H9 (cell line): ENCODE measurements around the gene SRF. TPM values are rescaled to one million over a fixed set of nuclear protein-coding genes. Genes with fewer than 3 reads are reported as not detected.

Source experiments
- DNase-seq: peaks from one replicate; pipeline ENCODE4 v3.0.0-alpha.2; 2017
- H2AFZ ChIP-seq: one replicate; pipeline ENCODE4 v1.6.1; 2013; ENCODE audit warnings: mild to moderate bottlenecking, low read length, control low read depth, moderate library complexity
- H2AK5ac ChIP-seq: 2 replicates; pipeline ENCODE4 v1.6.1; 2013; ENCODE audit warnings: low read length, control low read depth, mixed read lengths; ENCODE audit not compliant: insufficient read length
- H2BK120ac ChIP-seq: one replicate; pipeline ENCODE4 v1.6.1; 2013; ENCODE audit warnings: low read depth, mild to moderate bottlenecking, low read length, control low read depth, inconsistent platforms; ENCODE audit not compliant: poor library complexity, severe bottlenecking
- H2BK12ac ChIP-seq: 2 replicates; pipeline ENCODE4 v1.6.1; 2013; ENCODE audit warnings: low read length, control low read depth, mixed read lengths, low read depth; ENCODE audit not compliant: insufficient read length
- H2BK15ac ChIP-seq: 2 replicates; pipeline ENCODE4 v1.6.1; 2013; ENCODE audit warnings: low read depth, low read length, control low read depth
- H2BK20ac ChIP-seq: one replicate; pipeline ENCODE4 v1.6.1; 2013; ENCODE audit warnings: low read depth, mild to moderate bottlenecking, low read length, control low read depth, inconsistent platforms; ENCODE audit not compliant: poor library complexity, severe bottlenecking
- H2BK5ac ChIP-seq: 2 replicates; pipeline ENCODE4 v1.6.1; 2013; ENCODE audit warnings: low read length, control low read depth, mixed read lengths; ENCODE audit not compliant: insufficient read length
- H3K14ac ChIP-seq: 2 replicates; pipeline ENCODE4 v1.6.1; 2013; ENCODE audit warnings: low read length, control low read depth; ENCODE audit not compliant: insufficient read depth
- H3K18ac ChIP-seq: 2 replicates; pipeline ENCODE4 v1.6.1; 2013; ENCODE audit warnings: low read depth, mild to moderate bottlenecking, mixed read lengths, low read length, control low read depth; ENCODE audit not compliant: insufficient read length
- H3K23ac ChIP-seq: 2 replicates; pipeline ENCODE4 v1.6.1; 2013; ENCODE audit warnings: low read length, control low read depth, mixed read lengths, low read depth; ENCODE audit not compliant: insufficient read length
- H3K23me2 ChIP-seq: 2 replicates; pipeline ENCODE4 v1.6.1; 2013; ENCODE audit warnings: low read depth, mild to moderate bottlenecking, mixed read lengths, low read length, control low read depth; ENCODE audit not compliant: insufficient read length, poor library complexity, severe bottlenecking
- H3K27ac ChIP-seq: 2 replicates; pipeline ENCODE4 v1.5.1; 2013; ENCODE audit warnings: low read length, control low read depth, mixed read lengths, low read depth; ENCODE audit not compliant: insufficient read length
- H3K27me3 ChIP-seq: 2 replicates; pipeline ENCODE4 v1.6.1; 2013; ENCODE audit warnings: low read length, control low read depth, inconsistent platforms; ENCODE audit not compliant: insufficient read depth
- H3K4ac ChIP-seq: 2 replicates; pipeline ENCODE4 v1.6.1; 2013; ENCODE audit warnings: low read depth, mild to moderate bottlenecking, control low read depth, inconsistent platforms, low read length, moderate library complexity
- H3K4me1 ChIP-seq: 2 replicates; pipeline ENCODE4 v1.6.1; 2013; ENCODE audit warnings: low read length, control low read depth, inconsistent platforms; ENCODE audit not compliant: insufficient read depth
- H3K4me2 ChIP-seq: 2 replicates; pipeline ENCODE4 v1.6.1; 2013; ENCODE audit warnings: low read length, control low read depth, mixed read lengths; ENCODE audit not compliant: insufficient read length, insufficient read depth
- H3K56ac ChIP-seq: 2 replicates; pipeline ENCODE4 v1.6.1; 2013; ENCODE audit warnings: low read depth, mild to moderate bottlenecking, mixed read lengths, low read length, control low read depth; ENCODE audit not compliant: insufficient read length
- H3K79me1 ChIP-seq: 2 replicates; pipeline ENCODE4 v1.6.1; 2013; ENCODE audit warnings: low read depth, mild to moderate bottlenecking, moderate library complexity, low read length, control low read depth, inconsistent platforms; ENCODE audit not compliant: insufficient read depth, poor library complexity, severe bottlenecking
- H3K79me2 ChIP-seq: 2 replicates; pipeline ENCODE4 v1.6.1; 2013; ENCODE audit warnings: low read length, control low read depth, inconsistent platforms; ENCODE audit not compliant: insufficient read depth
- H3K9ac ChIP-seq: 2 replicates; pipeline ENCODE4 v1.6.1; 2013; ENCODE audit warnings: low read length, control low read depth, mixed read lengths; ENCODE audit not compliant: insufficient read length; ENCODE audit errors: extremely low read depth
- H3K9me3 ChIP-seq: one replicate; pipeline ENCODE4 v1.6.1; 2013; ENCODE audit warnings: low read depth, low read length, inconsistent platforms; ENCODE audit not compliant: control insufficient read depth
- H3T11ph ChIP-seq: one replicate; pipeline ENCODE4 v1.6.1; 2013; ENCODE audit warnings: mild to moderate bottlenecking, low read length, control low read depth, inconsistent platforms
- H4K20me1 ChIP-seq: one replicate; pipeline ENCODE4 v1.6.1; 2013; ENCODE audit not compliant: control insufficient read depth, insufficient read length, insufficient read depth
- H4K5ac ChIP-seq: 2 replicates; pipeline ENCODE4 v1.6.1; 2013; ENCODE audit warnings: low read depth, mild to moderate bottlenecking, mixed read lengths, low read length, control low read depth; ENCODE audit not compliant: insufficient read length
- H4K8ac ChIP-seq: replicated peaks from 2 replicates; pipeline ENCODE4 v1.6.1; 2013; ENCODE audit warnings: low read length, control low read depth, mixed read lengths, low read depth; ENCODE audit not compliant: insufficient read length
- H4K91ac ChIP-seq: 2 replicates; pipeline ENCODE4 v1.6.1; 2013; ENCODE audit warnings: low read depth, mild to moderate bottlenecking, moderate library complexity, mixed read lengths, low read length, control low read depth; ENCODE audit not compliant: insufficient read length
- H3K27ac Mint-ChIP-seq, 3 experiments: 2 replicates in 2 of 3; 3 replicates in 1 of 3; pipeline ENCODE4 v1.8.0; 2020 to 2021; ENCODE audit warnings: mixed read lengths in 3 of 3, mild to moderate bottlenecking in 1 of 3, moderate library complexity in 1 of 3
- H3K27me3 Mint-ChIP-seq: 2 replicates; pipeline ENCODE4 v1.8.0; 2021; ENCODE audit warnings: low read depth, mild to moderate bottlenecking, moderate library complexity, mixed read lengths
- H3K36me3 Mint-ChIP-seq, 3 experiments: 2 replicates in 2 of 3; 3 replicates in 1 of 3; pipeline ENCODE4 v1.8.0; 2020 to 2021; ENCODE audit warnings: low read depth in 3 of 3, mixed read lengths in 3 of 3; ENCODE audit not compliant: insufficient read depth in 1 of 3
- H3K4me1 Mint-ChIP-seq, 2 experiments: 2 replicates each; pipeline ENCODE4 v1.8.0; 2020; ENCODE audit warnings: mixed read lengths in 2 of 2
- H3K4me3 Mint-ChIP-seq, 2 experiments: 2 replicates in 1 of 2; 3 replicates in 1 of 2; pipeline ENCODE4 v1.8.0; 2020 to 2021; ENCODE audit warnings: mild to moderate bottlenecking in 2 of 2, mixed read lengths in 2 of 2, moderate library complexity in 1 of 2
- H3K9me3 Mint-ChIP-seq, 2 experiments: 2 replicates in 1 of 2; 3 replicates in 1 of 2; pipeline ENCODE4 v1.8.0; 2020; ENCODE audit warnings: mild to moderate bottlenecking in 2 of 2, mixed read lengths in 2 of 2, moderate library complexity in 1 of 2
- WGBS: extraction: QIAGEN DNeasy Blood & Tissue Kit; methylation state at CpG from one replicate; pipeline ENCODE4 v1.1.7; 2013; ENCODE audit warnings: missing lambda C conversion rate, low lambda C conversion rate, mixed read lengths; ENCODE audit not compliant: insufficient read length; ENCODE audit errors: extremely low coverage; 5-methylcytosine and 5-hydroxymethylcytosine counted together
- total RNA-seq: library from RNA; stranded (reverse); gene quantifications from 2 replicates; pipeline ENCODE4 v1.2.1, GENCODE V29; 2021
- TF ChIP-seq, protein P1 (sequence below): fragments of 200-600 bp; sonication (generic); conservative IDR thresholded peaks from 3 replicates; pipeline ENCODE4 v1.8.0; 2021; ENCODE audit warnings: antibody characterized with exemption, mild to moderate bottlenecking

SRF gene
- total RNA-seq, 1 experiment from 2014 or later = 57.5 TPM

DNA sequence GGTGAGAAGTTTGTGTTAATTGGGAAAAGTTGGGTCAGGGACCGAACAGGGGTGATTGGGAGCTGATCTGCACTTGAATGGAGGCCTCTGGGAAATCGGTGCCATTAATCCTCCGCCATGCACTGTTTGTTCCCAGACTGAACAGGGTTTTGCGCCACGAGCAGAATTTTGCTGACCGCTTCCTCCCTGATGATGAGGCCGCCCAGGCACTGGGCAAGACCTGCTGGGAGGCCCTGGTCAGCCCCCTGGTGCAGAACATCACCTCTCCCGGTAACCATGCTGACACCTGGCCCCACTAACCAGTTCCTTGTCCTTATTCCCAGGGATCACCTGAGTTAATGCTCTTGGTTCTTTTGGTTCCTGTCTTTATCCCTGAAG is 32.6 kb downstream of the SRF start:
- H3K18ac ChIP-seq = no peak overlapping the region
- no peak overlapping the region for H4K5ac ChIP-seq
- no peak overlapping the region for H4K8ac ChIP-seq
- H3K27me3 ChIP-seq = no peaks in the 10 kb centered on the region
- no peak overlapping the region for H3K4me2 ChIP-seq
- no CpG with 5 or more reads among the region's 8 CpGs for WGBS
- H3K23me2 ChIP-seq = no peaks in the 10 kb centered on the region
- no peak overlapping the region for H2AFZ ChIP-seq
- Mint-ChIP-seq H3K36me3 (no peaks in the 10 kb centered on the region; a peak in 3 of 7 replicates), H3K27me3 (no peaks in the 10 kb centered on the region; the same call in 1 of the 2 replicates), H3K4me3 (no peak overlapping the region), H3K27ac (peak overlapping the region in 1 of 3 experiments; percentile 50; a peak in 1 of 7 replicates), H3K4me1 (peaks cover 4 to 10% of the 10 kb centered on the region in 2 experiments; a peak in 3 of 4 replicates), H3K9me3 (no peaks in the 10 kb centered on the region)
- H2BK20ac ChIP-seq = no peak overlapping the region
- H3K9ac ChIP-seq = no peak overlapping the region
- no peak overlapping the region for H3K4ac ChIP-seq
- H2BK12ac ChIP-seq = no peak overlapping the region
- no peak overlapping the region for H3K56ac ChIP-seq
- no peak overlapping the region for H2BK120ac ChIP-seq
- H4K20me1 ChIP-seq = no peaks in the 10 kb centered on the region
- H3K23ac ChIP-seq = no peak overlapping the region
- H4K91ac ChIP-seq = no peak overlapping the region
- no peak overlapping the region for H3K27ac ChIP-seq
- H3T11ph ChIP-seq = no peak overlapping the region
- no peaks in the 10 kb centered on the region for H3K4me1 ChIP-seq
- H2AK5ac ChIP-seq = no peak overlapping the region
- H3K9me3 ChIP-seq = no peaks in the 10 kb centered on the region
- no peak overlapping the region for H3K14ac ChIP-seq
- H2BK15ac ChIP-seq = no peak overlapping the region
- TF ChIP-seq, protein P1, sequence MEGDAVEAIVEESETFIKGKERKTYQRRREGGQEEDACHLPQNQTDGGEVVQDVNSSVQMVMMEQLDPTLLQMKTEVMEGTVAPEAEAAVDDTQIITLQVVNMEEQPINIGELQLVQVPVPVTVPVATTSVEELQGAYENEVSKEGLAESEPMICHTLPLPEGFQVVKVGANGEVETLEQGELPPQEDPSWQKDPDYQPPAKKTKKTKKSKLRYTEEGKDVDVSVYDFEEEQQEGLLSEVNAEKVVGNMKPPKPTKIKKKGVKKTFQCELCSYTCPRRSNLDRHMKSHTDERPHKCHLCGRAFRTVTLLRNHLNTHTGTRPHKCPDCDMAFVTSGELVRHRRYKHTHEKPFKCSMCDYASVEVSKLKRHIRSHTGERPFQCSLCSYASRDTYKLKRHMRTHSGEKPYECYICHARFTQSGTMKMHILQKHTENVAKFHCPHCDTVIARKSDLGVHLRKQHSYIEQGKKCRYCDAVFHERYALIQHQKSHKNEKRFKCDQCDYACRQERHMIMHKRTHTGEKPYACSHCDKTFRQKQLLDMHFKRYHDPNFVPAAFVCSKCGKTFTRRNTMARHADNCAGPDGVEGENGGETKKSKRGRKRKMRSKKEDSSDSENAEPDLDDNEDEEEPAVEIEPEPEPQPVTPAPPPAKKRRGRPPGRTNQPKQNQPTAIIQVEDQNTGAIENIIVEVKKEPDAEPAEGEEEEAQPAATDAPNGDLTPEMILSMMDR = no peak
- DNase-seq = no peak
- no peaks in the 10 kb centered on the region for H3K79me2 ChIP-seq
- no peak overlapping the region for H2BK5ac ChIP-seq
- H3K79me1 ChIP-seq = no peaks in the 10 kb centered on the region
